MM.1S (cell line): Measurements from ENCODE around the gene HSF2BP.

Experiments used
- DNase-seq: peaks from one replicate; pipeline ENCODE4 v3.0.0-alpha.2; 2015
- H2AFZ ChIP-seq: fragments of 300-600 bp; sonication (generic); 2 replicates; pipeline ENCODE4 v1.6.0; 2016; ENCODE audit warnings: antibody characterized with exemption, low read length
- H3F3A ChIP-seq: fragments of 300-600 bp; sonication (generic); 2 replicates; pipeline ENCODE4 v1.6.1; 2016; ENCODE audit warnings: mild to moderate bottlenecking, antibody characterized with exemption, low read length, moderate library complexity, mixed read lengths; ENCODE audit not compliant: insufficient read depth
- H3K27ac ChIP-seq: fragments of 300-600 bp; sonication (generic); 2 replicates; pipeline ENCODE4 v1.5.1; 2016; ENCODE audit warnings: mild to moderate bottlenecking, low read length
- H3K27me3 ChIP-seq: fragments of 300-600 bp; sonication (generic); replicated peaks from 2 replicates; pipeline ENCODE4 v1.6.0; 2016; ENCODE audit warnings: low read length; ENCODE audit not compliant: insufficient read depth
- H3K36me3 ChIP-seq: fragments of 300-600 bp; sonication (generic); replicated peaks from 2 replicates; pipeline ENCODE4 v1.6.1; 2016; ENCODE audit warnings: mild to moderate bottlenecking, low read length, mixed read lengths; ENCODE audit not compliant: insufficient read depth
- H3K4me1 ChIP-seq: fragments of 300-600 bp; sonication (generic); 2 replicates; pipeline ENCODE4 v1.6.1; 2016; ENCODE audit warnings: low read length, mixed read lengths
- H3K4me2 ChIP-seq: fragments of 300-600 bp; sonication (generic); 2 replicates; pipeline ENCODE4 v1.6.0; 2016; ENCODE audit warnings: low read depth, low read length
- H3K4me3 ChIP-seq: fragments of 300-600 bp; sonication (generic); 2 replicates; pipeline ENCODE4 v1.5.1; 2016; ENCODE audit warnings: low read length, mixed read lengths
- H3K79me2 ChIP-seq: fragments of 300-600 bp; sonication (generic); 2 replicates; pipeline ENCODE4 v1.6.1; 2016; ENCODE audit warnings: mixed run types, low read length, mixed read lengths
- H3K9ac ChIP-seq: fragments of 300-600 bp; sonication (generic); 2 replicates; pipeline ENCODE4 v1.6.1; 2016; ENCODE audit warnings: low read length, mixed read lengths
- H3K9me2 ChIP-seq: fragments of 300-600 bp; sonication (generic); replicated peaks from 2 replicates; pipeline ENCODE4 v1.6.1; 2016; ENCODE audit warnings: mild to moderate bottlenecking, low read length, mixed read lengths; ENCODE audit not compliant: insufficient read depth
- H3K9me3 ChIP-seq: fragments of 300-600 bp; sonication (generic); replicated peaks from 2 replicates; pipeline ENCODE4 v1.6.1; 2016; ENCODE audit warnings: mild to moderate bottlenecking, low read length, mixed read lengths; ENCODE audit not compliant: insufficient read depth
- H4K20me1 ChIP-seq: fragments of 300-600 bp; sonication (generic); 2 replicates; pipeline ENCODE4 v1.6.1; 2016; ENCODE audit warnings: mild to moderate bottlenecking, low read length, moderate library complexity, mixed read lengths; ENCODE audit not compliant: insufficient read depth
- CTCF ChIP-seq: fragments of 300-600 bp; sonication (generic); IDR thresholded peaks from 2 replicates; pipeline ENCODE4 v1.5.1; 2016; ENCODE audit warnings: antibody characterized with exemption, low read length, mixed read lengths
- EZH2 ChIP-seq: fragments of 300-600 bp; sonication (generic); optimal IDR thresholded peaks from 2 replicates; pipeline ENCODE3; 2017; ENCODE audit warnings: low read depth, mild to moderate bottlenecking, antibody characterized with exemption, low read length, mixed read lengths
- EZH2phosphoT487 ChIP-seq: fragments of 300-600 bp; sonication (generic); IDR thresholded peaks from 2 replicates; pipeline ENCODE4 v1.6.1; 2018; ENCODE audit warnings: antibody characterized with exemption, low read length

The HSF2BP gene

DNA sequence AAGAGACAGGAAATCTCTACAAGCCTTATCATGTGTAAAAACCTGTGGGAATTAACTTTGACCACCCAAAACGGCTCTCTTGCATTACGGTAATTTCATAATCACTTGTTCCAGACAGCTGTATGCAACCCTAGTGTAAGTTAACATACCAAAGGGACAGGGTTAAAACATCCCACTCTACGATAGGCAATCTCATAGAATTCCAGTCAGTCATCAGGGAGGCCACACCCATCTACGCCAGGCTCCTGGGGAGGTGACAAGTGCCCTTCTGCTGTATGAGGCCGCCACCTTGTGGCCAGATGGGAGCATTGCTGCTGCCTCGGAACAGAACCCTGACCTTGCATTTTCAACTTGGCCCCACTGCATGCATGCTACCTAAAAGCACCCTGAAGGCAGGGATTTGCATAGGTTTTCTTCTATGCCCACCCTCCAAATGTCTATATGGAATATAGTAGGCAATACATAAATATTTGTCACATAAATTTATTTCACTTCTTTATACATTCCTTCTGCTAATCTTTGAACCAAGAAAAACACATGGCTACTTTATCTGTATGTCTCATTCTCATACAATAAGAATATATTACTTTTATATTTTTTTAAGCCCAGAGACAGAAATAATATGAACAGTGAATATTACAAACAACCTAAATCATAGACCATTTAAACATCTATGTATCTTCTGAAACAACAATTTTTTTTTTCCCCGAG is 12.6 kb downstream of the HSF2BP start:
- H4K20me1 ChIP-seq = no peaks in the 10 kb centered on the region
- H3K4me2 ChIP-seq = peak overlapping the region; percentile 47
- peak; percentile 93 for DNase-seq
- H3K27ac ChIP-seq = no peak overlapping the region
- peak overlapping the region; percentile 13; the same call in 1 of the 2 replicates for H3K9ac ChIP-seq
- no peaks in the 10 kb centered on the region for H3K9me2 ChIP-seq
- H2AFZ ChIP-seq = no peak overlapping the region
- TF ChIP-seq EZH2 (no peak), CTCF (peak; percentile 100)
- H3K27me3 ChIP-seq = no peaks in the 10 kb centered on the region
- peaks cover 13% of the 10 kb centered on the region; the same call in 1 of the 2 replicates for H3F3A ChIP-seq
- peak overlapping the region; percentile 35 for H3K4me3 ChIP-seq
- no peaks in the 10 kb centered on the region for H3K79me2 ChIP-seq
- H3K4me1 ChIP-seq = peaks cover 17% of the 10 kb centered on the region
- H3K36me3 ChIP-seq = no peaks in the 10 kb centered on the region
- H3K9me3 ChIP-seq = no peaks in the 10 kb centered on the region

- Histone ChIP-seq H3K4me2 (peak overlapping the region; percentile 47), H3K9me3 (no peaks in the 10 kb centered on the region), H3F3A (peaks cover 13% of the 10 kb centered on the region; the same call in 1 of the 2 replicates), H3K27me3 (no peaks in the 10 kb centered on the region), H3K4me1 (peaks cover 17% of the 10 kb centered on the region), H4K20me1 (no peaks in the 10 kb centered on the region), H2AFZ (peak overlapping the region; percentile 42), H3K27ac (no peak overlapping the region; the same call in 1 of the 2 replicates), H3K79me2 (no peaks in the 10 kb centered on the region), H3K9ac (peak overlapping the region; percentile 13; the same call in 1 of the 2 replicates), H3K9me2 (no peaks in the 10 kb centered on the region), H3K36me3 (no peaks in the 10 kb centered on the region), H3K4me3 (peak overlapping the region; percentile 35)
- no peak for TF ChIP-seq EZH2
- TF ChIP-seq CTCF = no peak
- no peak for TF ChIP-seq EZH2phosphoT487
- no peak for DNase-seq
These were observed 13.3 kb downstream of the HSF2BP start for GRCh38 chr21:43645976-43646375.

- Histone ChIP-seq H3K27me3 (no peaks in the 10 kb centered on the region), H3F3A (peaks cover 13% of the 10 kb centered on the region; the same call in 1 of the 2 replicates), H3K4me1 (peaks cover 17% of the 10 kb centered on the region), H3K9ac (peak overlapping the region; percentile 13; the same call in 1 of the 2 replicates), H2AFZ (peak overlapping the region; percentile 42), H4K20me1 (no peaks in the 10 kb centered on the region), H3K4me3 (peak overlapping the region; percentile 35), H3K79me2 (no peaks in the 10 kb centered on the region), H3K9me2 (no peaks in the 10 kb centered on the region), H3K9me3 (no peaks in the 10 kb centered on the region), H3K27ac (no peak overlapping the region; the same call in 1 of the 2 replicates), H3K4me2 (peak overlapping the region; percentile 47), H3K36me3 (no peaks in the 10 kb centered on the region)
- peak; percentile 89 for DNase-seq
- no peak for TF ChIP-seq EZH2phosphoT487
- peak; percentile 88 for TF ChIP-seq CTCF
These were observed 14.0 kb downstream of the HSF2BP start for GRCh38 chr21:43645136-43645891.
